ACC112 (cell line): ENCODE data around the gene NUDT4.

Experiments used
- H2AFZ ChIP-seq: fragments of 200-600 bp; sonication (generic); one replicate; pipeline ENCODE4 v1.6.0; 2017; ENCODE audit warnings: antibody characterized with exemption, low read length; ENCODE audit not compliant: unreplicated experiment
- H3K27ac ChIP-seq: fragments of 200-600 bp; sonication (generic); 2 replicates; pipeline ENCODE4 v1.5.1; 2014; ENCODE audit warnings: low read depth, mild to moderate bottlenecking, antibody characterized with exemption, low read length, moderate library complexity
- H3K27me3 ChIP-seq: fragments of 200-600 bp; sonication (generic); 2 replicates; pipeline ENCODE4 v1.6.1; 2014; ENCODE audit warnings: mild to moderate bottlenecking, antibody characterized with exemption, low read length, moderate library complexity, mixed read lengths; ENCODE audit not compliant: insufficient read depth
- H3K36me3 ChIP-seq: fragments of 200-600 bp; sonication (generic); 2 replicates; pipeline ENCODE4 v1.6.1; 2016; ENCODE audit warnings: mild to moderate bottlenecking, antibody characterized with exemption, low read length, moderate library complexity, mixed read lengths; ENCODE audit not compliant: insufficient read depth
- H3K4me1 ChIP-seq: fragments of 200-600 bp; sonication (generic); one replicate; pipeline ENCODE4 v1.6.1; 2016; ENCODE audit warnings: low read length, mixed read lengths; ENCODE audit not compliant: insufficient read depth, unreplicated experiment, control insufficient read depth
- H3K4me3 ChIP-seq: fragments of 200-600 bp; sonication (generic); 2 replicates; pipeline ENCODE4 v1.5.1; 2014; ENCODE audit warnings: mild to moderate bottlenecking, low read depth, low read length
- H3K79me2 ChIP-seq: fragments of 200-600 bp; sonication (generic); one replicate; pipeline ENCODE4 v1.6.0; 2016; ENCODE audit warnings: low read length; ENCODE audit not compliant: control insufficient read depth, unreplicated experiment, insufficient read depth

Gene NUDT4

DNA sequence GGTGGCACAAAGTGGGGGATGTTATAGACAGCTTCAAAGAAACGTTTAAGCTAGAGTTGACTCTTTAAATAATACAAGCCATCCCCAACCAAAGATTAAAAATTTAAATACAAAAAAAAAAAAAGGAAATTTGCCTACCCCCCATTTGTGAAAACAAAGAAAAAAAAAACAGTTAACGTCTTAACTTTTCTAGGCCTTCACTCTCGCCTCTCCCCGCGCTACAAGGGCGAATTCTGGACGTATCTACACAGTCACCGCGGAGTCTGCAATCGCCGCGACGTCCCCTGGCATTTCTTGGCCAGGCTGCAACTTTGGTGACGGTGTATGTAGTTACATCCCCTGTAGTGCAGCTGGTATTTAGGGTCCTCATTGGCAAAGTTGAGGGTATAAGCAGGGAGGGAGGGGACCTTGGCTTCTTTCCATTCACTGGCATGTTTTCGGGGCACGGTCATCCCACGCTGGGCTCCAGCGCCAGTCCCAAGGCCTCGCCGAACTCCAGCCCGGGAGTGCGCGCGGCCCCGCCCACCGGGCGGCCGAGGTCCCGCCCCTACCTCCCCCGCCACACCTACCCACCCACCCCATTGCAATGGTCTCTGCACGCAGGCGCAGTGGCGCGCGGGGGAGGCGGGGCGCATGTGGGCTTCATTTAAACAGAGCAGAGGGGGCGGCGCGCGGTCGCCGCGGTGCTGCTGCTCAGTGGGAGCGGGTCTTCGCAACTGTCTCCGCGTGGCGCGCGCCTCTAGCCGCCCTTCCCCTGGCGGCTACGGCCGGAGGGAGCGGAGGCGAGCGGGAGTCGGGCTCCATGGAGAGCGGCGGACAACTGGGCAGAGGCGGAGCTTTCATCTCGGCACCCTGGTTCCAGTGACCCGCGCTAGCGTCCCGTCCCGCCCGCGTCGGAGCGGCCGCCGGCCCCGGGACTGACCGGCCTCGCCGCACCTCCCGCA is at the start of gene NUDT4:
Gene NUDT4 (plus strand): TSS at position 674 of the 944 bp plus-strand sequence. CDS start 398 bp downstream, outside the sequence.
- Histone ChIP-seq H3K27ac (peak within 1 kb of the TSS; percentile 59), H2AFZ (peak within 1 kb of the TSS; percentile 89), H3K4me1 (peaks cover 13% of the 10 kb centered on the region), H3K27me3 (no peaks in the 10 kb centered on the region), H3K4me3 (peak within 1 kb of the TSS; percentile 97), H3K36me3 (no peaks in the 10 kb centered on the region), H3K79me2 (peaks cover 44% of the 10 kb centered on the region)

DNA sequence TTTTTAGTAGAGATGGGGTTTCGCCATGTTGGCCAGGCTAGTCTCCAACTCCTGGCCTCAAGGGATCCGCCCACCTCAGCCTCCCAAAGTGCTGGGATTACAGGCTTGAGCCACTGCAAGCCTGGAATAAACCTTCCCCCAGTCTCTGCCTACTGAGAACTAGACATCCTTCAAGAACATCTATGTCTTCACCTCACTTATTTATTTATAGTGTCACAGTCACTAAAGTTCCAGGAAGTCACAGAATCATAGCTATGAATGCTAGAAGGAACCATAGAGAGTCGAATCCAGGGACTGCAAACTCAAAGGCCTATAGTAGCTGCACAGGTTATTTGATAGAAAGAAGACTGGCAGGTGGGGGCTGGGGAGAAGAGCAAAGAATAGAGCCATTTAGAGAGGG is 44.7 kb upstream of the NUDT4 start:
- Histone ChIP-seq H3K79me2 (no peaks in the 10 kb centered on the region), H3K4me3 (no peak overlapping the region), H3K27me3 (no peaks in the 10 kb centered on the region), H3K4me1 (peaks cover 8% of the 10 kb centered on the region), H3K36me3 (no peaks in the 10 kb centered on the region), H3K27ac (no peak overlapping the region), H2AFZ (no peak overlapping the region)

DNA sequence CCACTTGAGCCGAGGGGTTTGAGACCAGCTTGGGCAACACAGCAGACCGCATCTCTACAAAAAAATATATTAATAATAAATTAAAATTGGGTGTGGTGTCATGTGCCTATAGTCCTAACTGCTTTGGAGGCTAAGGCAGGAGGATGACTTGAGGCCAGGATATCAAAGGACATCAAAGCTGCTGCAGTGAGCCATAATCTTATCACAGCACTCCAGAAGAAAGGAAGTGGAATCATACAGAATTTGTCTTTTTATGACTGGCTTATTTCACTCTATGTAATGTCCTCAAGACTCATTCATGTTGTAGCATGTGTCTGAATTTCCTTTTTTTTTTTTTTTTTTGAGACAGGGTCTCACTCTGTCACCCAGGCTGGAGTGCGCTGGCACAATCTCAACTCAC is 43.9 kb upstream of the NUDT4 start:
- peaks cover 8% of the 10 kb centered on the region for H3K4me1 ChIP-seq
- H2AFZ ChIP-seq: no peak overlapping the region
- no peak overlapping the region for H3K27ac ChIP-seq
- H3K79me2 ChIP-seq: no peaks in the 10 kb centered on the region
- no peaks in the 10 kb centered on the region for H3K27me3 ChIP-seq
- H3K36me3 ChIP-seq: no peaks in the 10 kb centered on the region
- no peak overlapping the region for H3K4me3 ChIP-seq

DNA sequence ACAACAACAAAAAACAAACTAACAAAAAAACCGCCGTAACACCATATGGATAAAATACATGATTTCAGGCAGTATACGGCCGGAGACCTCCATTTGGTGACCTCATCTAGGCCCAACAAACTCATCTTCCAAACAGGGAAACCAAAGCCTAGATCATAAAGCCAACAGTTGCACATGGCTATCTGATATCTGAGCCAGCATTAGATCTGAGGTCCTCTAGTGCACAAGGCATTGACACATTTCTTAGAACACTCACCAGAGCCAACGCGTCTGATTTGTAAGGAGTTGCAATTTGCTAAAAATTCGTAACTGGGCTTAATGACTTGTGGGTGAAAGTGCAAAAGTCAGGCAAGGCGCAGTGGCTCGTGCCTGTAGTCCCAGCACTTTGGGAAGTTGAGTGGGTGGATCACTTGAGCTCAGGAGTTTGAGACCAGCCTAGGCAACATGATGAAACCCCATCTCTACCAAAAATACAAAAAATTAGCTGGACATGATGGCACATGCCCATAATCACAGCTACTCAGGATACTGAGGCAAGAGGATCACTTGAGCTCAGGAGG is 42.0 kb upstream of the NUDT4 start:
- no peaks in the 10 kb centered on the region for H3K79me2 ChIP-seq
- H3K4me3 ChIP-seq: no peak overlapping the region

DNA sequence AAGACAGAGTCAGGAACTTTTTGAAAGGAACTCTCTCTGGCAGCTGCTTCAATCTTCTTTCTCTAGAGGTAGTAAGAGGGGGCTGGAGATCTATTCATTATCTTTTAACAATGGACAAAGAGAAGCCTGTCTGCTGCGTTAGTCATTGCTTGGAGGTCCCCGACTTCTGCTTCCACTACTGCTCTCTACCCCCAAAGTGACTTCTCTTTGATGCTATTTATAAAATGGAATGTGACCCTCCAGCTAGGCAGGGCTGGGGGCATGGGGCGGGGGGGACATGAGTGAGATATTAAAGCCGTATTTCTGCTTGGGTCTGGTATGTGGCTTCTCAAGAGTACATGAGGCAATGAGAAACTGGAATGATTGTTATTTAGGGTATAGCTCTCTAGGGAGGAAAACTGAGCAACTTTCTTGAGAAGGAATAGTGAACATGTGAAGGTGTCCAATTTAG is 41.4 kb upstream of the NUDT4 start:
- no peak overlapping the region for H3K27ac ChIP-seq
- no peak overlapping the region for H3K4me3 ChIP-seq
- no peak overlapping the region for H2AFZ ChIP-seq

More for the DNA sequence above, 42.0 kb upstream of the NUDT4 start:
- no peaks in the 10 kb centered on the region for H3K27me3 ChIP-seq
- H3K27ac ChIP-seq: no peak overlapping the region
- no peak overlapping the region for H2AFZ ChIP-seq
- H3K4me1 ChIP-seq: peaks cover 8% of the 10 kb centered on the region
- H3K36me3 ChIP-seq: no peaks in the 10 kb centered on the region

DNA sequence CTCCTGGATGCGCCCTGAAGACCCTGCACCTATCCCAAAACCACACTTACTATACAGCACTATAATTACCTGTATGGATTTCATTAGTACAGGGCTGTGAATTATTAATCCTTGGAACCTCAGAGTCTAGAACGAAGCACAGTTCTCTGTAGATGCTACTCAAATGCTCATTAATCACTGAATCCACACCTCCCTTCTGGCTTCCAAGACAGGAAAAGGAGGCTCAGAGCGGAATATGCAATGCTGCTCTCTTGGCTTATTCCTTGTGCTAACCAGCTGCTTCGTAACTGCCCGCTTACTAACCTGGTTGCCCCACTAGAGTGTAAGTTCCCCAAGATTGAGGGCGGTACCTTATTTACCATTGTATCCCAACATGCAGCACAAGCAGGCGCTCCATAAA is 39.1 kb upstream of the NUDT4 start:
- peaks cover 8% of the 10 kb centered on the region for H3K4me1 ChIP-seq
- H3K27ac ChIP-seq: no peak overlapping the region
- H3K36me3 ChIP-seq: no peaks in the 10 kb centered on the region
- H3K4me3 ChIP-seq: no peak overlapping the region
- H3K79me2 ChIP-seq: no peaks in the 10 kb centered on the region
- H2AFZ ChIP-seq: no peak overlapping the region
- no peaks in the 10 kb centered on the region for H3K27me3 ChIP-seq

More for the DNA sequence above, 41.4 kb upstream of the NUDT4 start:
- Histone ChIP-seq H3K4me1 (peaks cover 8% of the 10 kb centered on the region), H3K79me2 (no peaks in the 10 kb centered on the region), H3K36me3 (no peaks in the 10 kb centered on the region), H3K27me3 (no peaks in the 10 kb centered on the region)

DNA sequence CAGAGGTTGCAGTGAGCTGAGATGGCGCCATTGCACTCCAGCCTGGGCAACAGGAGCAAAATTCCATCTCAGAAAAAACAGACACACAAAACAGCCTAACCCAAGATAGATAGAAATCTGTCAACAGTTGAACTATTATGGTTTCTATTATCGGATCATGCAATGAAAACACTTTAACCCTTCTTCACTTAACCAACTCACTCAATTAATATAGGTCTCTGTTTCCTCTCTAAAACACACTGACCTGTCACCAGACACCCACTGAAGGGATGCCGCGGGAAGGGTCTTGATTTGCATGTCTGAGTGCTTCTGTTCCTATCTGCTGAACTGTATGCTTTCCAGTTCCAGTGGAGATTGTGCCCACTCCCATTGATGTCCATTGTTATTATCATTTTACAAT is 38.0 kb upstream of the NUDT4 start:
- Histone ChIP-seq H3K27me3 (no peaks in the 10 kb centered on the region), H3K4me1 (peaks cover 8% of the 10 kb centered on the region), H3K79me2 (no peaks in the 10 kb centered on the region), H3K27ac (no peak overlapping the region), H2AFZ (no peak overlapping the region), H3K4me3 (no peak overlapping the region), H3K36me3 (no peaks in the 10 kb centered on the region)

DNA sequence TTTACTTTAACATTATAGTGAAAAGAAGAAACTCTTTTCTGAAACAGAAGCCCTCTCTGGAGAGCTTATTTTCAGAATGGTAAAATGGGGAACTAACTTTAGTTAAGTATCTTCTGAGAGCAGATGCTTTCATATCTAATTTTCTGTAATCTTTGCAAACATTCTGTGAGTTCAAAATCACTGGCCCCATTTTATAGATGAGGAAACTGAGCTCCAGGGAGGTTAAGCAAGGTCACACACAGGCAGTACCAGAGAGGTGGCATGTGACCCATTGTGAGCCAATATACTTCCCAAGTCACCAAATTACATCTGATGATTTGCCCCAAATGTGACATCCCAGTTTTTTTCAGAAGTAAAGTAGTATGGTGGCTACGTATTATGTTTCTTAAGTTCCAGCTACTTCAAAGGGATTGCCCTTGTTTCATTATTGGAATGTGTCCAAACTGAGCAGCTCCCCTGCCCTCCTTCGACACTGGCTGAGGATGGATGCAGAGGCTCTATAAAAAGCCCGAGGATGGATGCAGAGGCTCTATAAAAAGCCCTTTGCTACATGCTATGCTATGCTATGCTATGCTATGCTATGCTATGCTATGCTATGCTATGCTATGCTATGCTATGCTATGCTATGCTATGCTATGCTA is 36.2 kb upstream of the NUDT4 start:
- H2AFZ ChIP-seq: no peak overlapping the region
- H3K4me1 ChIP-seq: peaks cover 4% of the 10 kb centered on the region
- no peaks in the 10 kb centered on the region for H3K36me3 ChIP-seq
- H3K79me2 ChIP-seq: no peaks in the 10 kb centered on the region
- H3K27me3 ChIP-seq: no peaks in the 10 kb centered on the region
- no peak overlapping the region for H3K27ac ChIP-seq
- no peak overlapping the region for H3K4me3 ChIP-seq

DNA sequence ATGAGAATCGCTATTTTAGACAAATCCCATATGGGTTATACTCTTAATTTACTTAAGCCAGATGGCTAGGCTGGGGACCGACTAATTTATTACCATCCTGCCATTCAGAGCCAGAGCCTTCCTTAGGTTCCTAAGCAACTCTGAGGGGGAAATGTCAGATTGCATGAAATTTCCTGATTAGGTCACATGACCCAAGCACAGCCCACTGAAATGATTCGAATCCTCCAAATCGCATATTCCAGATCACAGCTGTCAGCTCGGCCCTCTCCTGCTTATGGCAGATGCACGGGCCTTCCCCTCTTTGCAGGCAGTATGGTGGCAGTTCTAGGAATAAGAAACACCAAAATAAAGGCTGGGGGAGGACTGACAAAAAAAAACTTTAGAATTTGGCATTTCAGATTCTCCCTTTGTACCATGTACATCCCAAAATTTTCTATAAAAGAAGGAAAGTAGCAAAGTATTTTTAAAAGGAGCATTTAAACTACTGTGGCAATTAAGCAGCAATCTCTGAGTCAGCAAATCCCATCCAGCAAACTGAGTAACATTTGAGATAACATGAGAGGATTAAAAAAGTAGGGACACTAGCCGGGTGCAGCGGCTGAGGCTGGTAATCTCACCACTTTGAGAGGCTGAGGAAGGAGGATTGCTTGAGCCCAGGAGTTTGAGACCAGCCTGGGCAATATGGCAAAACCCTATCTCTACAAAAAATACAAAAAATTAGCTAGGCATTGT is 30.5 kb upstream of the NUDT4 start:
- H2AFZ ChIP-seq: no peak overlapping the region
- no peaks in the 10 kb centered on the region for H3K36me3 ChIP-seq
- H3K79me2 ChIP-seq: no peaks in the 10 kb centered on the region
- H3K27me3 ChIP-seq: no peaks in the 10 kb centered on the region
- no peaks in the 10 kb centered on the region for H3K4me1 ChIP-seq
- no peak overlapping the region for H3K4me3 ChIP-seq
- no peak overlapping the region for H3K27ac ChIP-seq
